Suprapubic skin (tissue), 3 donors: ENCODE results near the gene INTS6.

Experiments used
- CTCF ChIP-seq, 2 donors: fragments of 200-600 bp in 1 of 2; fragments of 450-650 bp in 1 of 2; sonication (generic) in 1 of 2; IDR thresholded peaks; one replicate each; pipeline ENCODE4 v1.5.1; 2016 to 2019; ENCODE audit warnings: antibody characterized with exemption in 2 of 2, mild to moderate bottlenecking in 1 of 2, moderate library complexity in 1 of 2
- POLR2A ChIP-seq, 2 donors: fragments of 450-650 bp; IDR thresholded peaks; one replicate each; pipeline ENCODE4 v1.6.1; 2017; ENCODE audit warnings: antibody characterized with exemption in 2 of 2, mild to moderate bottlenecking in 2 of 2, moderate library complexity in 2 of 2

- TF ChIP-seq CTCF (IDR thresholded peaks at IDR 0.05), result no peak
- no peak for TF ChIP-seq POLR2A (IDR thresholded peaks at IDR 0.05)
Measured at GRCh38 chr13:51475727-51476501, 23.1 kb upstream of the INTS6 start.
